HG03025 (cell line): ENCODE data around the gene CGB5.
"Not testable (repeated sequence)": the region's sequence is repeated elsewhere in the genome, so short reads cannot be mapped to it uniquely, and the experiment has no call there.

Experiments
- ATAC-seq: cut with Tn5 transposase; IDR thresholded peaks from one replicate; pipeline ENCODE4 v1.9.1; 2021; ENCODE audit warnings: mild to moderate bottlenecking, moderate library complexity; ENCODE audit not compliant: unreplicated experiment, low FRiP score

Gene CGB5

GRCh38 chr19:49056902-49057596 lies 13.4 kb downstream of the CGB5 start:
- ATAC-seq: not testable (repeated sequence)

GRCh38 chr19:49057636-49058234 lies 14.1 kb downstream of the CGB5 start, which contains the start of gene CGB7:
CGB7 (minus strand) TSS chr19:49057749; CDS start chr19:49055375, 2,374 bp downstream.
- ATAC-seq: no peak

GRCh38 chr19:49058562-49058961 lies 14.9 kb downstream of the CGB5 start:
- ATAC-seq: no peak

- no peak for ATAC-seq
Observed at GRCh38 chr19:49059053-49059452, 15.4 kb downstream of the CGB5 start.

- no peak for ATAC-seq
Observed at GRCh38 chr19:49061000-49061399, 17.4 kb downstream of the CGB5 start.

GRCh38 chr19:49061445-49061844 lies 17.8 kb downstream of the CGB5 start:
- ATAC-seq: no peak

- ATAC-seq: no peak
Observed at GRCh38 chr19:49064029-49064629, 20.5 kb downstream of the CGB5 start.

GRCh38 chr19:49064768-49065611 lies 21.3 kb downstream of the CGB5 start, which contains the start of gene NTF4:
NTF4 (minus strand) TSS chr19:49064818; CDS start chr19:49061997, 2,821 bp downstream.
- ATAC-seq: no peak

- no peak for ATAC-seq
Observed at GRCh38 chr19:49065905-49066512, 22.4 kb downstream of the CGB5 start.

- ATAC-seq: no peak
Observed at GRCh38 chr19:49067554-49067953, 23.9 kb downstream of the CGB5 start.

- no peak for ATAC-seq
Observed at GRCh38 chr19:49069026-49069425, 25.4 kb downstream of the CGB5 start.

GRCh38 chr19:49070416-49070815 lies 26.8 kb downstream of the CGB5 start:
- no peak for ATAC-seq

- ATAC-seq: no peak
Observed at GRCh38 chr19:49071860-49072547, 28.4 kb downstream of the CGB5 start.

GRCh38 chr19:49073514-49074378 lies 30.1 kb downstream of the CGB5 start:
- ATAC-seq: no peak

GRCh38 chr19:49074869-49075268 lies 31.2 kb downstream of the CGB5 start:
- ATAC-seq: not testable (repeated sequence)

GRCh38 chr19:49080392-49080791 lies 36.7 kb downstream of the CGB5 start:
- no peak for ATAC-seq

GRCh38 chr19:49081273-49081672 lies 37.6 kb downstream of the CGB5 start:
- no peak for ATAC-seq

GRCh38 chr19:49084206-49085019 lies 40.8 kb downstream of the CGB5 start:
- ATAC-seq: no peak
